MM.1S (cell line): ENCODE results near the gene ZNF521.

Source experiments
- DNase-seq: peaks from one replicate; pipeline ENCODE4 v3.0.0-alpha.2; 2015
- H2AFZ ChIP-seq: fragments of 300-600 bp; sonication (generic); 2 replicates; pipeline ENCODE4 v1.6.0; 2016; ENCODE audit warnings: antibody characterized with exemption, low read length
- H3F3A ChIP-seq: fragments of 300-600 bp; sonication (generic); 2 replicates; pipeline ENCODE4 v1.6.1; 2016; ENCODE audit warnings: mild to moderate bottlenecking, antibody characterized with exemption, low read length, moderate library complexity, mixed read lengths; ENCODE audit not compliant: insufficient read depth
- H3K27ac ChIP-seq: fragments of 300-600 bp; sonication (generic); 2 replicates; pipeline ENCODE4 v1.5.1; 2016; ENCODE audit warnings: mild to moderate bottlenecking, low read length
- H3K27me3 ChIP-seq: fragments of 300-600 bp; sonication (generic); replicated peaks from 2 replicates; pipeline ENCODE4 v1.6.0; 2016; ENCODE audit warnings: low read length; ENCODE audit not compliant: insufficient read depth
- H3K36me3 ChIP-seq: fragments of 300-600 bp; sonication (generic); replicated peaks from 2 replicates; pipeline ENCODE4 v1.6.1; 2016; ENCODE audit warnings: mild to moderate bottlenecking, low read length, mixed read lengths; ENCODE audit not compliant: insufficient read depth
- H3K4me1 ChIP-seq: fragments of 300-600 bp; sonication (generic); 2 replicates; pipeline ENCODE4 v1.6.1; 2016; ENCODE audit warnings: low read length, mixed read lengths
- H3K4me2 ChIP-seq: fragments of 300-600 bp; sonication (generic); 2 replicates; pipeline ENCODE4 v1.6.0; 2016; ENCODE audit warnings: low read depth, low read length
- H3K4me3 ChIP-seq: fragments of 300-600 bp; sonication (generic); 2 replicates; pipeline ENCODE4 v1.5.1; 2016; ENCODE audit warnings: low read length, mixed read lengths
- H3K79me2 ChIP-seq: fragments of 300-600 bp; sonication (generic); 2 replicates; pipeline ENCODE4 v1.6.1; 2016; ENCODE audit warnings: mixed run types, low read length, mixed read lengths
- H3K9ac ChIP-seq: fragments of 300-600 bp; sonication (generic); 2 replicates; pipeline ENCODE4 v1.6.1; 2016; ENCODE audit warnings: low read length, mixed read lengths
- H3K9me2 ChIP-seq: fragments of 300-600 bp; sonication (generic); replicated peaks from 2 replicates; pipeline ENCODE4 v1.6.1; 2016; ENCODE audit warnings: mild to moderate bottlenecking, low read length, mixed read lengths; ENCODE audit not compliant: insufficient read depth
- H3K9me3 ChIP-seq: fragments of 300-600 bp; sonication (generic); replicated peaks from 2 replicates; pipeline ENCODE4 v1.6.1; 2016; ENCODE audit warnings: mild to moderate bottlenecking, low read length, mixed read lengths; ENCODE audit not compliant: insufficient read depth
- H4K20me1 ChIP-seq: fragments of 300-600 bp; sonication (generic); 2 replicates; pipeline ENCODE4 v1.6.1; 2016; ENCODE audit warnings: mild to moderate bottlenecking, low read length, moderate library complexity, mixed read lengths; ENCODE audit not compliant: insufficient read depth
- EZH2 ChIP-seq: fragments of 300-600 bp; sonication (generic); optimal IDR thresholded peaks from 2 replicates; pipeline ENCODE3; 2017; ENCODE audit warnings: low read depth, mild to moderate bottlenecking, antibody characterized with exemption, low read length, mixed read lengths
- EZH2phosphoT487 ChIP-seq: fragments of 300-600 bp; sonication (generic); IDR thresholded peaks from 2 replicates; pipeline ENCODE4 v1.6.1; 2018; ENCODE audit warnings: antibody characterized with exemption, low read length
- TF ChIP-seq, protein P1 (sequence below): fragments of 300-600 bp; sonication (generic); IDR thresholded peaks from 2 replicates; pipeline ENCODE4 v1.5.1; 2016; ENCODE audit warnings: antibody characterized with exemption, low read length, mixed read lengths

ZNF521 gene

DNA sequence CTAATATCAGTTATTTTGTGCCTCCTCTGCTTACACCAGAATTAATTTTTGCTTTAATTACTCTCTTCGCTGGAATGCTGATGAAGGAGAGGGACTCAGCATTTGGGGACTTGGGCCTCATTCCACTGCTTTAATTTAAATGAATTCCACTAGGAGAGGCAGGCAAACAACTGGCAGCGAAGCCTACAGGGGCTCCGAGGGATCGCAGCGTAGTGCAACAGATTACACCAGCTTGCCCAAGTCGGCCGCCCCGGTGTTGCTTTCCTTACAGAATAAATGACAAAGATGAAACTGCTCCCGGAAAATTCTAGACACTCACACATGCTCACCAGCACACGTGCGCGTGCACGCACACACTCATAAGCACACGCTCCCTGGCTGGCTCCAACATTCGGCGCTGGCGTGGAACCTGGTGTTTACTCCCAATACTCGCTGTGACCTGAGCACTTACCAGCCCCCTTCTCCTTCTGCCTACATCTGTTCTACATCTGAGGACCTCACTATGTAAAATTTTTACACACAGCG is 175.4 kb downstream of the ZNF521 start:
- Histone ChIP-seq H3K4me1 (peaks cover 7% of the 10 kb centered on the region), H3F3A (no peaks in the 10 kb centered on the region), H3K9me3 (no peaks in the 10 kb centered on the region), H3K27me3 (no peaks in the 10 kb centered on the region), H3K4me3 (no peak overlapping the region), H2AFZ (no peak overlapping the region), H3K9ac (no peak overlapping the region), H4K20me1 (no peaks in the 10 kb centered on the region), H3K4me2 (no peak overlapping the region), H3K79me2 (peaks cover 9% of the 10 kb centered on the region), H3K36me3 (no peaks in the 10 kb centered on the region), H3K9me2 (no peaks in the 10 kb centered on the region), H3K27ac (no peak overlapping the region)
- DNase-seq = no peak
- TF ChIP-seq EZH2phosphoT487 = no peak
- TF ChIP-seq EZH2 = no peak
- TF ChIP-seq, protein P1, sequence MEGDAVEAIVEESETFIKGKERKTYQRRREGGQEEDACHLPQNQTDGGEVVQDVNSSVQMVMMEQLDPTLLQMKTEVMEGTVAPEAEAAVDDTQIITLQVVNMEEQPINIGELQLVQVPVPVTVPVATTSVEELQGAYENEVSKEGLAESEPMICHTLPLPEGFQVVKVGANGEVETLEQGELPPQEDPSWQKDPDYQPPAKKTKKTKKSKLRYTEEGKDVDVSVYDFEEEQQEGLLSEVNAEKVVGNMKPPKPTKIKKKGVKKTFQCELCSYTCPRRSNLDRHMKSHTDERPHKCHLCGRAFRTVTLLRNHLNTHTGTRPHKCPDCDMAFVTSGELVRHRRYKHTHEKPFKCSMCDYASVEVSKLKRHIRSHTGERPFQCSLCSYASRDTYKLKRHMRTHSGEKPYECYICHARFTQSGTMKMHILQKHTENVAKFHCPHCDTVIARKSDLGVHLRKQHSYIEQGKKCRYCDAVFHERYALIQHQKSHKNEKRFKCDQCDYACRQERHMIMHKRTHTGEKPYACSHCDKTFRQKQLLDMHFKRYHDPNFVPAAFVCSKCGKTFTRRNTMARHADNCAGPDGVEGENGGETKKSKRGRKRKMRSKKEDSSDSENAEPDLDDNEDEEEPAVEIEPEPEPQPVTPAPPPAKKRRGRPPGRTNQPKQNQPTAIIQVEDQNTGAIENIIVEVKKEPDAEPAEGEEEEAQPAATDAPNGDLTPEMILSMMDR = no peak

- Histone ChIP-seq H3K27ac (no peak overlapping the region), H2AFZ (no peak overlapping the region), H3F3A (no peaks in the 10 kb centered on the region), H3K4me3 (no peak overlapping the region), H3K4me1 (no peaks in the 10 kb centered on the region), H3K9me3 (no peaks in the 10 kb centered on the region), H3K79me2 (peaks cover 2% of the 10 kb centered on the region), H3K4me2 (no peak overlapping the region), H3K9ac (no peak overlapping the region), H3K27me3 (no peaks in the 10 kb centered on the region), H3K9me2 (no peaks in the 10 kb centered on the region), H4K20me1 (no peaks in the 10 kb centered on the region), H3K36me3 (no peaks in the 10 kb centered on the region)
- TF ChIP-seq, protein P1 = no peak
- TF ChIP-seq EZH2phosphoT487 (no peak), EZH2 (no peak)
- no peak for DNase-seq
These were observed 176.1 kb downstream of the ZNF521 start for GRCh38 chr18:25175558-25176517.

GRCh38 chr18:25174324-25174723 is 177.6 kb downstream of the ZNF521 start:
- TF ChIP-seq EZH2 (no peak), EZH2phosphoT487 (no peak)
- TF ChIP-seq, protein P1 = no peak
- Histone ChIP-seq H3K27me3 (no peaks in the 10 kb centered on the region), H3K4me1 (no peaks in the 10 kb centered on the region), H3F3A (no peaks in the 10 kb centered on the region), H3K36me3 (no peaks in the 10 kb centered on the region), H3K27ac (no peak overlapping the region), H3K4me3 (no peak overlapping the region), H4K20me1 (no peaks in the 10 kb centered on the region), H3K4me2 (no peak overlapping the region), H3K9ac (no peak overlapping the region), H2AFZ (no peak overlapping the region), H3K9me3 (no peaks in the 10 kb centered on the region), H3K79me2 (no peaks in the 10 kb centered on the region), H3K9me2 (no peaks in the 10 kb centered on the region)
- DNase-seq = no peak
